HepG2 (cell line): Measurements from ENCODE around the gene C11orf91. TPM values are rescaled to one million over a fixed set of nuclear protein-coding genes. Genes with fewer than 3 reads are reported as not detected.

ENCODE experiments used
- ATAC-seq: fragments of 200-7000 bp; cut with Tn5 transposase; 3 replicates; pipeline ENCODE4 v1.9.1; 2020; ENCODE audit warnings: mild to moderate bottlenecking, moderate library complexity
- BruUV-seq: library from RNA; stranded (reverse); fragments of 400-500 nt; replicated peaks from 2 replicates; lab custom pipeline; 2021; lab: Mats Ljungman, UMichigan
- CTCF ChIA-PET: fragments of 300-600 bp; formaldehyde crosslinking; extraction: SDS; loops from one replicate; lab custom pipeline; 2021; ENCODE audit warnings: low total read pairs, inconsistent platforms, low intra/inter-chr PET ratio; lab: Yijun Ruan, JAX
- POLR2A ChIA-PET: fragments of 350-600 bp; sonication (Branson Sonifier 250); formaldehyde crosslinking; loops from one replicate; lab custom pipeline; 2020; ENCODE audit warnings: antibody characterized with exemption, inconsistent platforms; lab: Yijun Ruan, JAX
- DNase-seq: peaks from one replicate; pipeline ENCODE4 v3.0.0-alpha.2; 2015; ENCODE audit warnings: low spot score
- FAIRE-seq: peaks from 3 replicates; lab custom pipeline; 2011; peaks lifted over from hg19 to GRCh38; lab: Jason Lieb, UNC
- H2AFZ ChIP-seq: one replicate; pipeline ENCODE4 v1.6.1; 2011; ENCODE audit warnings: low read length, inconsistent platforms
- H3K27ac ChIP-seq: fragments of 300-600 bp; 3 replicates; pipeline ENCODE4 v1.8.0; 2011; ENCODE audit warnings: mixed run types, mild to moderate bottlenecking, mixed read lengths, low read length, inconsistent platforms; ENCODE audit not compliant: insufficient read depth; ENCODE audit errors: extremely low read length
- H3K27me3 ChIP-seq, 2 experiments: fragments of 200-600 bp in 1 of 2; 2 replicates in 1 of 2; 3 replicates in 1 of 2; pipeline versions ENCODE4 v1.6.0 to v1.8.0; 2011; ENCODE audit warnings: low read length in 2 of 2, mild to moderate bottlenecking in 2 of 2, moderate library complexity in 2 of 2, inconsistent platforms in 1 of 2; ENCODE audit not compliant: insufficient read depth in 2 of 2, control insufficient read depth in 1 of 2
- H3K36me3 ChIP-seq, 2 experiments: fragments of 200-600 bp in 1 of 2; replicated peaks in 1 of 2; 2 replicates in 1 of 2; 3 replicates in 1 of 2; pipeline versions ENCODE4 v1.5.1 to v1.8.0; 2011; ENCODE audit warnings: low read length in 2 of 2, inconsistent platforms in 1 of 2; ENCODE audit not compliant: insufficient read depth in 2 of 2, control insufficient read depth in 1 of 2
- H3K4me1 ChIP-seq: 2 replicates; pipeline ENCODE4 v1.5.1; 2012; ENCODE audit warnings: low read length, inconsistent platforms; ENCODE audit not compliant: insufficient read depth
- H3K4me2 ChIP-seq: 2 replicates; pipeline ENCODE4 v1.6.0; 2011; ENCODE audit warnings: low read depth, low read length, inconsistent platforms
- H3K4me3 ChIP-seq, 3 experiments: fragments of 200-600 bp in 1 of 3; sonication (generic), shearing (Covaris generic) in 1 of 3; replicated peaks in 1 of 3; 2 replicates each; pipeline ENCODE4 v1.5.1; 2011 to 2016; ENCODE audit warnings: low read length in 3 of 3, inconsistent platforms in 2 of 3, low read depth in 2 of 3, mild to moderate bottlenecking in 2 of 3, control low read depth in 1 of 3, mixed read lengths in 1 of 3; ENCODE audit not compliant: insufficient read depth in 1 of 3
- H3K79me2 ChIP-seq: one replicate; pipeline ENCODE4 v1.6.1; 2011; ENCODE audit warnings: low read length, inconsistent platforms; ENCODE audit not compliant: insufficient read depth
- H3K9ac ChIP-seq: 2 replicates; pipeline ENCODE4 v1.6.0; 2011; ENCODE audit warnings: mild to moderate bottlenecking, low read depth, low read length, inconsistent platforms; ENCODE audit not compliant: insufficient read depth
- H3K9me3 ChIP-seq: 2 replicates; pipeline ENCODE4 v1.5.1; 2012; ENCODE audit warnings: mild to moderate bottlenecking, low read length
- H4K20me1 ChIP-seq: 2 replicates; pipeline ENCODE4 v1.6.0; 2011; ENCODE audit warnings: inconsistent platforms, mild to moderate bottlenecking, low read length, moderate library complexity; ENCODE audit not compliant: insufficient read depth
- CREB1 ChIP-seq, 2 experiments: fragments of 450-650 bp in 1 of 2; IDR thresholded peaks; 2 replicates each; pipeline ENCODE4 v1.6.1; 2016 to 2017; ENCODE audit warnings: control low read depth in 1 of 2, mild to moderate bottlenecking in 1 of 2, missing compliant biosample characterization in 1 of 2, missing genetic modification characterization in 1 of 2
- DDIT3 ChIP-seq: sonication (generic); formaldehyde crosslinking; IDR thresholded peaks from 2 replicates; pipeline ENCODE4 v1.4.0; 2020; ENCODE audit warnings: mild to moderate bottlenecking, missing genetic modification reagents
- HNRNPUL1 ChIP-seq: fragments of 200-400 bp; formaldehyde crosslinking; IDR thresholded peaks from 2 replicates; pipeline ENCODE4 v1.6.1; 2017; ENCODE audit warnings: low read depth, mild to moderate bottlenecking, low read length, moderate library complexity
- IRF1 ChIP-seq: sonication (generic); formaldehyde crosslinking; IDR thresholded peaks from 2 replicates; pipeline ENCODE4 v1.4.0; 2020; ENCODE audit warnings: low read depth, mild to moderate bottlenecking, missing genetic modification reagents
- KLF12 ChIP-seq: sonication (generic); formaldehyde crosslinking; IDR thresholded peaks from 2 replicates; pipeline ENCODE4 v1.4.0; 2020; ENCODE audit warnings: missing genetic modification reagents, borderline replicate concordance
- SALL2 ChIP-seq: sonication (generic); formaldehyde crosslinking; IDR thresholded peaks from 2 replicates; pipeline ENCODE4 v1.8.1; 2023; ENCODE audit warnings: mild to moderate bottlenecking, missing genetic modification reagents, inconsistent platforms
- ZNF577 ChIP-seq: sonication (generic); formaldehyde crosslinking; IDR thresholded peaks from 2 replicates; pipeline ENCODE4 v1.4.0; 2020; ENCODE audit warnings: mild to moderate bottlenecking, low read depth, missing genetic modification reagents, borderline replicate concordance
- ZNF775 ChIP-seq: sonication (generic); formaldehyde crosslinking; IDR thresholded peaks from 2 replicates; pipeline ENCODE4 v1.4.0; 2020; ENCODE audit warnings: missing genetic modification reagents, mild to moderate bottlenecking, moderate library complexity, borderline replicate concordance
- ZNF891 ChIP-seq: sonication (generic); formaldehyde crosslinking; IDR thresholded peaks from 2 replicates; pipeline ENCODE4 v1.5.0; 2020; ENCODE audit warnings: mild to moderate bottlenecking, missing genetic modification reagents
- WGBS: methylation state at CpG from one replicate; pipeline ENCODE4 v1.1.6; 2017; ENCODE audit warnings: low lambda C conversion rate; 5-methylcytosine and 5-hydroxymethylcytosine counted together
- in situ Hi-C: cut with HindIII; loops from 2 replicates; pipeline ENCODE4 v1.10.0; 2017; ENCODE audit warnings: low pct_unique_long_range_greater_than_20kb; ENCODE audit not compliant: extremely low pct_ligation_motif_present
- intact Hi-C: fragments of 100-400 bp; cut with micrococcal nuclease; formaldehyde crosslinking; loops from one replicate; pipeline ENCODE4 v1.10.0; 2022; ENCODE audit not compliant: unreplicated experiment
- polyA plus RNA-seq, 8 experiments: library from polyadenylated mRNA; depleted of rRNA in 3 of 8; stranded (reverse) in 7 of 8; unstranded in 1 of 8; fragments of >200 nt; fragmentation: Illumina TruSeq in 4 of 8; extraction: Trizol in 4 of 8; gene quantifications; 2 replicates each; pipeline versions ENCODE4 v1.2.1 to v1.2.3, GENCODE V29; 2011 to 2016; ENCODE audit warnings: low read depth in 4 of 8, missing spikeins in 1 of 8, mixed read lengths in 1 of 8; ENCODE audit not compliant: insufficient read depth in 1 of 8
- total RNA-seq, 5 experiments: library from RNA; depleted of rRNA; stranded (reverse); fragments of >200 nt; fragmentation: Illumina TruSeq; extraction: Trizol; gene quantifications; 2 replicates each; pipeline ENCODE4 v1.2.3, GENCODE V29; 2016; ENCODE audit warnings: low read depth in 1 of 5

C11orf91 gene
- total and polyA plus RNA-seq, 2 of the 13 experiments (the other 11 are each of a cell fraction or from before 2014, with no cell fraction given), result 0.35 TPM; not detected in 1

GRCh38 chr11:33667819-33668467 lies 32.7 kb downstream of the C11orf91 start:
- no peaks in the 10 kb centered on the region for H3K4me1 ChIP-seq
- 40% methylated on average over 15 of the region's 18 CpGs for WGBS
- in situ Hi-C loops, result no loop called here
- DNase-seq (no peak), ATAC-seq (no peak), FAIRE-seq (no peak)
- H2AFZ ChIP-seq, result no peak overlapping the region
- H3K9me3 ChIP-seq, result no peaks in the 10 kb centered on the region
- ChIA-PET CTCF (no interaction called here), POLR2A (no interaction called here)
- H3K27ac ChIP-seq, result no peak overlapping the region
- H3K36me3 ChIP-seq, result no peaks in the 10 kb centered on the region
- no peaks in the 10 kb centered on the region for H4K20me1 ChIP-seq
- intact Hi-C loops, result no loop called here
- no peak for TF ChIP-seq KLF12 (CRISPR knock-in tag)
- no peak for TF ChIP-seq ZNF577 (CRISPR knock-in tag)
- no TSS peak for BruUV-seq
- H3K9ac ChIP-seq, result no peak overlapping the region
- no peak overlapping the region for H3K4me2 ChIP-seq
- H3K4me3 ChIP-seq, result no peak overlapping the region
- peaks cover 2 to 8% of the 10 kb centered on the region in 2 experiments; a peak in 4 of 5 replicates for H3K27me3 ChIP-seq
- no peaks in the 10 kb centered on the region for H3K79me2 ChIP-seq

- DNase-seq (no peak), FAIRE-seq (no peak), ATAC-seq (no peak)
- CTCF ChIA-PET, result no interaction called here
- WGBS, result 45% methylated on average over 3 of the region's 6 CpGs
- TF ChIP-seq ZNF775 (CRISPR knock-in tag) (no peak), HNRNPUL1 (no peak), SALL2 (CRISPR knock-in tag) (no peak), DDIT3 (CRISPR knock-in tag) (no peak), IRF1 (CRISPR knock-in tag) (no peak), ZNF891 (CRISPR knock-in tag) (no peak), CREB1 (IDR thresholded peaks at IDR 0.05) (no peak), CREB1 (CRISPR knock-in tag; IDR thresholded peaks at IDR 0.05) (no peak)
- Histone ChIP-seq H3K36me3 (no peaks in the 10 kb centered on the region), H3K27me3 (peaks cover 0 to 8% of the 10 kb centered on the region in 2 experiments; a peak in 3 of 5 replicates), H3K9ac (no peak overlapping the region), H3K9me3 (no peaks in the 10 kb centered on the region), H2AFZ (no peak overlapping the region), H4K20me1 (no peaks in the 10 kb centered on the region), H3K4me2 (no peak overlapping the region), H3K4me3 (no peak overlapping the region), H3K4me1 (no peaks in the 10 kb centered on the region), H3K27ac (no peak overlapping the region), H3K79me2 (no peaks in the 10 kb centered on the region)
- intact Hi-C loops (no loop called here), in situ Hi-C loops (no loop called here)
- BruUV-seq, result no TSS peak
- POLR2A ChIA-PET, result no interaction called here
Observed at GRCh38 chr11:33665350-33666106, 35.1 kb downstream of the C11orf91 start.
